GM18508 (cell line): ENCODE data around the gene SPAG9.

Experiments used
- ATAC-seq: cut with Tn5 transposase; IDR thresholded peaks from one replicate; pipeline ENCODE4 v1.9.1; 2021; ENCODE audit warnings: moderate number of reproducible peaks; ENCODE audit not compliant: insufficient read depth, unreplicated experiment

SPAG9 gene

DNA sequence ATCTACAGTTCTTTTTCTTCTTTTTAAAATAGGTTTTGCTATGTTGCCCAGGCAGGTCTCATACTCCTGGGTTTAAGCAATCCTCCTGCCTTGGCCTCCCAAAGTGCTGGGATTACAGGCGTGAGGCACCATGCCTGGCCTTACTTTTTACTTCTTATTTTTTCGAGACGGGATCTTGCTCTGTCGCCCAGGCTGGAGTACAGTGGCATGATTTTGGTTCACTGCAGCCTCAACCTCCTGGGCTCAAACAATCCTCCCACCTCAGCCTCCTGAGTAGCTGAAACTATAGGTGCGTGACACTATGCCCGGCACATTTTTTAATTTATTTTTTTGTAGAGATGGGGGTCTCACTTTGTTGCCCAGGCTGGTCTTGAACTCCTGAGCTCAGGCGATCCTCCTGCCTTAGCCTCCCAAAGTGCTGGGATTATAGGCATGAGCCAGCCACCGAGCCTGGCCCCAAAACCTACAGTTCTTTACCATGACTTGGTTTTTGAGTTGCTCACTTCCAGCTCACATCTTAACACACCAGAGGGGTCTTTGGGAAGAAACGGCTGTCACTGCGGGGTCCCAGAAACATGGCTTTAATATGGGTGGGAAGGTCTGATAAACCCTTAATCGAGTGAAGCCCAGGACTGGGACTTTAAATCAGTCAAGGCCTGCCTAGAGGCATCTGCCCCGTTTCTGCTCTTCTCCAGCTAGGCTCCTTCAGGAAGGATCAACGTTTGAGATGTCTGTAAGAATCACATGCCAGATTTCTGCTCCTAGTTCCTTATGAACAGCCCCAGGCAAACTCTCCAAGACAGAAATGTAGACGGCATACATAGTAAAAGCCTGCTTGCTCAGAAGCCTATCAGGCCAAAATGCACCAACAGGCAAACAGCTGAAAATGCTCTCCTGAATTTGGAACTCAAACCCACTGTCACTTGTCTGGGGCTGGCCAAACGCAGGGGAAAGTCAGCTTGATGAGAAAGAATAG, 162.8 kb downstream of the SPAG9 start:
- no peak for ATAC-seq

- no peak for ATAC-seq
Observed at GRCh38 chr17:50956750-50957523, 163.7 kb downstream of the SPAG9 start.

GRCh38 chr17:50956409-50956749, 164.3 kb downstream of the SPAG9 start:
- ATAC-seq: no peak

- no peak for ATAC-seq
Observed at GRCh38 chr17:50955667-50956120, 165.0 kb downstream of the SPAG9 start.

- ATAC-seq: no peak
Observed at GRCh38 chr17:50955160-50955559, 165.5 kb downstream of the SPAG9 start.

GRCh38 chr17:50954641-50955121, 166.0 kb downstream of the SPAG9 start:
- ATAC-seq: no peak

- ATAC-seq: no peak
Observed at GRCh38 chr17:50953831-50954601, 166.7 kb downstream of the SPAG9 start.

DNA sequence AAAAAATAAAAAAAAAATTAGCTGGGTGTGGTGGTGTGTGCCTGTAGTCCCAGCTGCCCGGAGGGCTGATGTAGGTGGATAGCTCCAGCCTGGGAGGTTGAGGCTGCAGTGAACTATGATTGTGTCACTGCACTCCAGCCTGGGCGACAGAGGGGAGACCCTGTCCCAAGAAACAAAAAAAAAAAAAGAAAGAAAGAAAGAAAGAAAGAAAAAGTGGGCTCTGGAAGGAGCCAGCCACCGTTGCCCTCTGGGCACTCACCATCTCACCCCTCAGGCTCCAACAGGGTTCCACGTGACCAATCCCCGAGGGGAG, 167.2 kb downstream of the SPAG9 start:
- no peak for ATAC-seq

GRCh38 chr17:50952889-50953288, 167.8 kb downstream of the SPAG9 start:
- ATAC-seq: no peak

- ATAC-seq: no peak
Observed at GRCh38 chr17:50952013-50952412, 168.7 kb downstream of the SPAG9 start.

DNA sequence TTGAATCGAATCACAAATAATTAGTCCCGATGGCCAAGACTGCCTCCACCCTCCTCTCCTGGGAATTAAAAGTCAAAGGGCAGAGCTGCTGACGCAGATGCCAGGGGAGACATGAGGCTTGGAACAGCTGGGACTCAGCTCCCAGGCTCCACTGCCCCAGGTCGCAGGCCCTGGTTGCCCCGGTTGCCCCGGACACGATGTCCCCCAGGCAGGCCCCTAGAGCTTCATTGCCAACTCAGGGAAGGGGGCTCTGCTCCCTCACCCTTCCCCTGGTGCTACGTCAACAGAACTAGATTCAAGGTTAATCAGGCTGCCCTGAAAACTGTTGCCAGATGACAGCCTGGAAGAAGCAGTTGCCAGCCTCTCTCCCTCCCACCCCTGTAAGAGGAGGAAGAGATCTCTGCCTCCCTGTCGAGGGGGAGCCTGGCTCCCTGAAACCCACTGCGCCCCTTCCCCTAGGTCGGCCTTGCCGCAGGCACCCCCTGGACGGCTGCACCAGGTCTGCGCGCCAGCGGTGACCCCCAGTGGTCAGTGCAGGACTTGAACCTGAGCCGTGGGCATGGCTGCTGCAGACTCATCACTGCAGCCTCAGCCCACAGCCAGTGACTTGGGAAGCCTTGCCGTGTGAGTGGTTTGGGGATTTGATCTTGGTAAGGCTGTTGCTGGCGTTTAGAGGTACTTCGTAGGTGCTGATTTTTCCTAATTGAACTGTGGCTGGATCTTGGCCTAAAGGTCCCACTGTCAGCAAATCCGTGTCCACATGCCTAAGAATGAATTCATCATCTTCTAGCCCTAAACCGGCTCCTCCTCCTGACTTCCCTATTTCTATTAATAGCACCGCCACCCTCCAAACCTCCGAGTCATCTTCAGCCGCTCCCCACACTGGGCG, 170.4 kb downstream of the SPAG9 start:
- no peak for ATAC-seq

GRCh38 chr17:50949128-50949988, 171.3 kb downstream of the SPAG9 start:
- ATAC-seq: no peak

DNA sequence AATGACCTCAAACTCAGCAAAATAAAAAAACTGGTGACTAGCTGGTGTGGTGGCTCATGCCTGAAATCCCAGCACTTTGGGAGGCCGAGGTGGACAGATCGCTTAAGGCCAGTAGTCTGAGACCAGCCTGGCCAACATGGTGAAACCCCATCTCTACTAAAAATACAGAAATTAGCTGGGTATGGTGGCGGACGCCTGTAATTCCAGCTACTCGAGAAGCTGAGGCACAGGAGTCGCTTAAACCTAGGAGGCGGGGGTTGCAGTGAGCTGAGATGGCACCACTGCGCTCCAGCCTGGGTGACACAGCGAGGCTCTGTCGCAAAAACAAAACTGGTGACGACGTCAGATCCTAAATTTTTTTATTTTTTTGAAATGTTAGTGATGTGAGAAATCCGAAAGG, 172.0 kb downstream of the SPAG9 start:
- no peak for ATAC-seq

DNA sequence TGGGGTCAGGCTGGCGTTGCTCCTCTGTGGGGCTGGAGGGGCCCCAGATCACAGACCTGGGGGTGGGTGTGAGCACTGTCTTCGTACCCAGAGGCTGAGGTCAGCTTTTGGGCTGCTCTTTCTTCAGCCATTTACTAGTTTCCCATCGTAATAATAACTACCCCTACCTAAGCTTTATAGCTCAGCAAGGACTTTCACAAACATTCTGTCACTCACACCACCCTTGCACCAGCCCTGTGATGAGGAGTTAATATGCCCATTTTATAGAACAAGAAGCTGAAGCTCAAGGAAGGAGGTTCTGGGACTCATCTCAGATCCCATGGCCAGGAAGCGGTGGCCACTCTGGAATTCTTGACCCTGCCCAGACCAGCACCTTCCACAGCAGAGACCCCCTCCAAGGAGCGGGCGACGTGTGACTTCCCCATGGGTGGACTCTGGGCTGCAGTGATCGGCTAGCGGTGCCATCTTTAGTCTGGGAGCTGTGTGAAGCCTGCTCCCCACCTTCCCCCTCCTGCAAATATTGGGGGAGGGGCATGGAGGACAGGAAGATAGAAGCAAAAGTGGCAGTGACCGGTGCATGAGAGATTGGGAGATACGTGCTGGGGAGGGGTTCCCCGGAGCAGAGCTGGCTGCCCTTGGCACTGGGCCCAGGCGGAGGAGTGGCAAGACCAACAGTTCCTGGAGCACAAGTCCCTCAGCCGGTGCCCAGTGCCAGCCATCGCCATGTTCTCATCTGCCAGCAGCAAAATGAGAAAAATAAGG, 172.7 kb downstream of the SPAG9 start:
- no peak for ATAC-seq

DNA sequence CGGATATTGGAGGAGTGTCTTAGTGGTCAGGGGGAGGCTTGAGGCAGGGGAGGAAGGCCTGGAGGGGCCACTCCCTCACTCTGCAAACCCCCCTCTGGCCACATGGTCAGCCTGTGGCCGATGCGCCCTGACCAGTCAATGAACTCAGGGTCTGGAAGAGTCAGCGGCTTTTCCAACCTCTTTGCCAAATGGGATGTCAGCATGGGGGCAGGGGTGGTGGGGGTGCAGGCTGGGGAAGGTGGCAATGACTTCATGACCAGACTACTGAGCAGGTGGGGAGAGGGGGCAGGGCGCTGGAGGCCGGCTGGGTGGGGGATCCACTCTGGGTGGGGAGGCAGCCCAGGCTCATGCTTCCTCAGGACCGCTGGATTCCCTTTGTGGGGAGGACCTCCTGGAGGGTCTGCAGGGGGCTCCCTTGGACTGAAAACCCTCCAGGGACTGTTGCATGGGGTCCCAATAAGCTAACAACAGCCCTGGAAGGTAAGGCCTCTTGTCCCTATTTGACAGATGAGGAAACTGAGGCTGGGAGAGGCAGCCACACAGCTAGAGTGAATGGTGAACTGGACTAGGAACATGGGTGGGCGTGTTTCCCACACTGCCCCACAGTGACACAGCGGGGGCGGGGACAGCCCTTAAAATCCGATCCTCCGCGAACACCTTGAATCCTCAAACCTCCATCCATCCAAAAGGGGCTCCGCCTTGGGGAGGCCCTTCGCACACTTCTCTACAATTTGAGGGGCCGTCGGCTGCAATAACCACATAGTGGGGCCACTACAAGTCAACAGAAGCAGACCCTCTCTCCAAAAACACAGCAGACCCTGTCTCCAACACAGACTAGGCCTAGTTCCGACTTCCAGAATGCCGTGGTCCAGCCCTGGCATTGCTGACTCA, 173.5 kb downstream of the SPAG9 start:
- no peak for ATAC-seq

GRCh38 chr17:50946223-50946890, 174.3 kb downstream of the SPAG9 start:
- no peak for ATAC-seq
